PC-3 (cell line): ENCODE measurements around the gene SDK2. TPM values are rescaled to one million over a fixed set of nuclear protein-coding genes. Genes with fewer than 3 reads are reported as not detected.

ENCODE experiments used
- ATAC-seq: fragments of 200-7000 bp; cut with Tn5 transposase; 2 replicates; pipeline ENCODE4 v1.9.1; 2020; ENCODE audit warnings: mild to moderate bottlenecking, moderate library complexity
- BruUV-seq: library from RNA; stranded (reverse); fragments of 400-500 nt; replicated peaks from 2 replicates; lab custom pipeline; 2021; lab: Mats Ljungman, UMichigan
- CTCF ChIA-PET: fragments of 300-600 bp; sonication (Branson Sonifier 250); formaldehyde crosslinking; loops from one replicate; lab custom pipeline; 2022; ENCODE audit warnings: antibody characterized with exemption; lab: Charles Lee
- POLR2A ChIA-PET: fragments of 300-600 bp; sonication (Branson Sonifier 250); formaldehyde crosslinking; loops from one replicate; lab custom pipeline; 2022; ENCODE audit warnings: antibody characterized with exemption; ENCODE audit not compliant: unreplicated experiment; lab: Charles Lee
- DNase-seq: peaks from one replicate; pipeline ENCODE4 v3.0.0-alpha.2; 2015
- H2AFZ ChIP-seq: fragments of 300-600 bp; sonication (generic); 2 replicates; pipeline ENCODE4 v1.6.0; 2016; ENCODE audit warnings: antibody characterized with exemption, low read length
- H3F3A ChIP-seq: fragments of 300-600 bp; sonication (generic); one replicate; pipeline ENCODE4 v1.6.0; 2017; ENCODE audit warnings: antibody characterized with exemption, low read length, control low read depth, mild to moderate bottlenecking; ENCODE audit not compliant: unreplicated experiment
- H3K27ac ChIP-seq: fragments of 300-600 bp; sonication (generic); 2 replicates; pipeline ENCODE4 v1.5.1; 2016; ENCODE audit warnings: mild to moderate bottlenecking, low read length
- H3K27me3 ChIP-seq: fragments of 300-600 bp; sonication (generic); 2 replicates; pipeline ENCODE4 v1.6.1; 2016; ENCODE audit warnings: low read length, mixed read lengths
- H3K36me3 ChIP-seq: fragments of 300-600 bp; sonication (generic); 2 replicates; pipeline ENCODE4 v1.6.1; 2016; ENCODE audit warnings: low read depth, mixed run types, low read length, mixed read lengths
- H3K4me1 ChIP-seq: fragments of 300-600 bp; sonication (generic); 2 replicates; pipeline ENCODE4 v1.5.1; 2016; ENCODE audit warnings: low read length; ENCODE audit not compliant: insufficient read depth
- H3K4me2 ChIP-seq: fragments of 300-600 bp; sonication (generic); 2 replicates; pipeline ENCODE4 v1.6.0; 2016; ENCODE audit warnings: low read length
- H3K4me3 ChIP-seq: fragments of 300-600 bp; sonication (generic); 2 replicates; pipeline ENCODE4 v1.5.1; 2016; ENCODE audit warnings: mild to moderate bottlenecking, low read length, mixed read lengths
- H3K79me2 ChIP-seq: fragments of 300-600 bp; sonication (generic); 2 replicates; pipeline ENCODE4 v1.6.1; 2017; ENCODE audit warnings: low read length, mixed read lengths
- H3K9ac ChIP-seq: fragments of 300-600 bp; sonication (generic); 2 replicates; pipeline ENCODE4 v1.6.0; 2016; ENCODE audit warnings: mild to moderate bottlenecking, low read length
- H3K9me2 ChIP-seq: fragments of 300-600 bp; sonication (generic); replicated peaks from 2 replicates; pipeline ENCODE4 v1.6.1; 2016; ENCODE audit warnings: mixed run types, low read length, mixed read lengths
- H3K9me3 ChIP-seq: fragments of 300-600 bp; sonication (generic); 2 replicates; pipeline ENCODE4 v1.6.1; 2016; ENCODE audit warnings: low read length, mixed read lengths
- H4K20me1 ChIP-seq: fragments of 300-600 bp; sonication (generic); 2 replicates; pipeline ENCODE4 v1.6.1; 2016; ENCODE audit warnings: low read length, mixed read lengths
- EZH2 ChIP-seq: fragments of 300-600 bp; sonication (generic); IDR thresholded peaks from one replicate; pipeline ENCODE4 v1.6.1; 2017; ENCODE audit warnings: antibody characterized with exemption, mild to moderate bottlenecking, low read length; ENCODE audit not compliant: unreplicated experiment
- EZH2phosphoT487 ChIP-seq: fragments of 300-600 bp; sonication (generic); IDR thresholded peaks from 2 replicates; pipeline ENCODE4 v1.6.1; 2018; ENCODE audit warnings: mild to moderate bottlenecking, antibody characterized with exemption, low read length, borderline replicate concordance
- intact Hi-C: fragments of 100-400 bp; cut with micrococcal nuclease; formaldehyde crosslinking; loops from 2 replicates; pipeline ENCODE4 v1.9.0; 2023
- total RNA-seq: library from RNA; depleted of rRNA; stranded (reverse); fragments of >200 nt; gene quantifications from 2 replicates; pipeline ENCODE4 v1.2.3, GENCODE V29; 2014
- TF ChIP-seq, protein P1 (sequence below): fragments of 300-600 bp; sonication (generic); conservative IDR thresholded peaks from 2 replicates; pipeline ENCODE4 v1.5.1; 2017; ENCODE audit warnings: antibody characterized with exemption, low read depth, mild to moderate bottlenecking, low read length

Gene SDK2
- total RNA-seq, 1 experiment from 2014 or later: 0.07 TPM

- TF ChIP-seq EZH2: no peak
- no peak for TF ChIP-seq EZH2phosphoT487
- TF ChIP-seq, protein P1, sequence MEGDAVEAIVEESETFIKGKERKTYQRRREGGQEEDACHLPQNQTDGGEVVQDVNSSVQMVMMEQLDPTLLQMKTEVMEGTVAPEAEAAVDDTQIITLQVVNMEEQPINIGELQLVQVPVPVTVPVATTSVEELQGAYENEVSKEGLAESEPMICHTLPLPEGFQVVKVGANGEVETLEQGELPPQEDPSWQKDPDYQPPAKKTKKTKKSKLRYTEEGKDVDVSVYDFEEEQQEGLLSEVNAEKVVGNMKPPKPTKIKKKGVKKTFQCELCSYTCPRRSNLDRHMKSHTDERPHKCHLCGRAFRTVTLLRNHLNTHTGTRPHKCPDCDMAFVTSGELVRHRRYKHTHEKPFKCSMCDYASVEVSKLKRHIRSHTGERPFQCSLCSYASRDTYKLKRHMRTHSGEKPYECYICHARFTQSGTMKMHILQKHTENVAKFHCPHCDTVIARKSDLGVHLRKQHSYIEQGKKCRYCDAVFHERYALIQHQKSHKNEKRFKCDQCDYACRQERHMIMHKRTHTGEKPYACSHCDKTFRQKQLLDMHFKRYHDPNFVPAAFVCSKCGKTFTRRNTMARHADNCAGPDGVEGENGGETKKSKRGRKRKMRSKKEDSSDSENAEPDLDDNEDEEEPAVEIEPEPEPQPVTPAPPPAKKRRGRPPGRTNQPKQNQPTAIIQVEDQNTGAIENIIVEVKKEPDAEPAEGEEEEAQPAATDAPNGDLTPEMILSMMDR: no peak
- no peak overlapping the region for H3K9ac ChIP-seq
- H3K4me2 ChIP-seq: no peak overlapping the region
- H3K4me1 ChIP-seq: no peaks in the 10 kb centered on the region
- intact Hi-C loops: no loop called here
- no peaks in the 10 kb centered on the region for H3K9me2 ChIP-seq
- H3K4me3 ChIP-seq: no peak overlapping the region
- no peak overlapping the region for H2AFZ ChIP-seq
- H3K27ac ChIP-seq: no peak overlapping the region
- DNase-seq: no peak
- no TSS peak for BruUV-seq
- no peaks in the 10 kb centered on the region for H4K20me1 ChIP-seq
- H3K36me3 ChIP-seq: no peaks in the 10 kb centered on the region
- H3K27me3 ChIP-seq: peaks cover 60% of the 10 kb centered on the region
- H3F3A ChIP-seq: no peaks in the 10 kb centered on the region
- H3K9me3 ChIP-seq: 0 out of 2 replicates have a peak, but pooled peaks cover 6% of the 10 kb centered on the region
- no peaks in the 10 kb centered on the region for H3K79me2 ChIP-seq
- ChIA-PET POLR2A (no interaction called here), CTCF (no interaction called here)
- no peak for ATAC-seq
Observed at GRCh38 chr17:73653810-73654209, 9.6 kb upstream of the SDK2 start.

DNA sequence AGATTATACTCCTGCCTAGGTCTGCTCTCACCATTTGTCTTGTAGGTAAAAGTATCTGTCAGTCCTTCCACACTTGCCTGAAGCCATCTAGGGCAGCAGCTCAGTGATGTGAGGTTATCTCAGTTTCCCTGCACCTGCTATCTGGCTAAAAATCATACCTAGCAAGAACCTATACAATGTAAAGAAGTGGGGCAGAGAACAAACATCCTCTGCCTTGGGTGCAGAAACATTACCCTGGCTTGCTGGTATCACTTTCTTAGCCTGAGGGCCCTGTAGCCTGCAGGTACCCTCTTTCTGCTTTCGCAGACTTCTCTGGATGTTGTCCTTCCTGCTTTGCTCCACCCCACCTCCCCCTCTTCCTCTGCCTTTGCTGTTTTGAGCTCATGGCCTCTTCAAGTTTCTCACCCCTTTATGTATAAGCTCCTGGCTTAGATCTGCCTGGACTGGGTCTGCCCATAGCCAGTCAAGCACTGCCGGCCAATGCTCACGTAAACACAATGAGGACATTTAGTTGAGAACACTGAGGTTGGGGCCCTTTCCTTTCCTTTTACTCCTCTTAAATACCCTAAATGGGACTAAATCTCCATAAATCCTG is 8.7 kb upstream of the SDK2 start:
- DNase-seq: no peak
- ChIA-PET CTCF (no interaction called here), POLR2A (no interaction called here)
- Histone ChIP-seq H3F3A (no peaks in the 10 kb centered on the region), H3K9ac (no peak overlapping the region), H3K79me2 (no peaks in the 10 kb centered on the region), H2AFZ (no peak overlapping the region), H3K27me3 (peaks cover 65% of the 10 kb centered on the region), H3K4me1 (no peaks in the 10 kb centered on the region), H4K20me1 (no peaks in the 10 kb centered on the region), H3K36me3 (no peaks in the 10 kb centered on the region), H3K9me3 (0 out of 2 replicates have a peak, but pooled peaks cover 6% of the 10 kb centered on the region), H3K9me2 (no peaks in the 10 kb centered on the region), H3K4me2 (no peak overlapping the region), H3K27ac (no peak overlapping the region), H3K4me3 (no peak overlapping the region)
- TF ChIP-seq EZH2 (no peak), EZH2phosphoT487 (no peak)
- TF ChIP-seq, protein P1: no peak
- intact Hi-C loops: no loop called here
- no TSS peak for BruUV-seq
- no peak for ATAC-seq

GRCh38 chr17:73650617-73651200 is 6.5 kb upstream of the SDK2 start:
- TF ChIP-seq, protein P1: no peak
- TF ChIP-seq EZH2 (no peak), EZH2phosphoT487 (no peak)
- Histone ChIP-seq H3F3A (no peaks in the 10 kb centered on the region), H3K4me2 (no peak overlapping the region), H3K36me3 (no peaks in the 10 kb centered on the region), H3K4me3 (no peak overlapping the region), H3K27ac (no peak overlapping the region), H3K9me3 (0 out of 2 replicates have a peak, but pooled peaks cover 6% of the 10 kb centered on the region), H3K9me2 (no peaks in the 10 kb centered on the region), H4K20me1 (no peaks in the 10 kb centered on the region), H3K4me1 (no peaks in the 10 kb centered on the region), H3K79me2 (no peaks in the 10 kb centered on the region), H3K9ac (no peak overlapping the region), H3K27me3 (peaks cover 76% of the 10 kb centered on the region), H2AFZ (no peak overlapping the region)
- DNase-seq (no peak), ATAC-seq (no peak)
- ChIA-PET POLR2A (no interaction called here), CTCF (no interaction called here)
- BruUV-seq: no TSS peak
- intact Hi-C loops: no loop called here
